Stimulated activated CD4-positive, alpha-beta T cell treated with anti-CD3 and anti-CD28 coated beads, Interleukin-1b, Interleukin-23, amount 100 ng/mL, for 48 hours (primary cell): ENCODE measurements around the gene KCNK10.

Experiments
- DNase-seq: peaks from one replicate; pipeline ENCODE4 v3.0.0-alpha.2; 2020

KCNK10 gene

GRCh38 chr14:88170333-88170732 lies 152.7 kb downstream of the KCNK10 start:
- DNase-seq: no peak

- DNase-seq: peak; percentile 45
Observed at GRCh38 chr14:88168498-88169165, 154.4 kb downstream of the KCNK10 start.

- no peak for DNase-seq
Observed at GRCh38 chr14:88168025-88168424, 155.0 kb downstream of the KCNK10 start.

GRCh38 chr14:88166616-88167015 lies 156.5 kb downstream of the KCNK10 start:
- DNase-seq: no peak

GRCh38 chr14:88164906-88165534 lies 158.0 kb downstream of the KCNK10 start:
- DNase-seq: peak; percentile 4

GRCh38 chr14:88163731-88164255 lies 159.3 kb downstream of the KCNK10 start:
- DNase-seq: no peak

- no peak for DNase-seq
Observed at GRCh38 chr14:88156127-88156526, 166.9 kb downstream of the KCNK10 start.

- no peak for DNase-seq
Observed at GRCh38 chr14:88154926-88155325, 168.1 kb downstream of the KCNK10 start.

GRCh38 chr14:88154321-88154720 lies 168.7 kb downstream of the KCNK10 start:
- no peak for DNase-seq

GRCh38 chr14:88146881-88147649 lies 176.0 kb downstream of the KCNK10 start:
- DNase-seq: no peak

GRCh38 chr14:88143810-88144209 lies 179.3 kb downstream of the KCNK10 start:
- no peak for DNase-seq

GRCh38 chr14:88142997-88143396 lies 180.1 kb downstream of the KCNK10 start:
- DNase-seq: no peak

GRCh38 chr14:88140874-88141273 lies 182.2 kb downstream of the KCNK10 start:
- no peak for DNase-seq

- DNase-seq: no peak
Observed at GRCh38 chr14:88137327-88137726, 185.7 kb downstream of the KCNK10 start.
